Mononuclear cell (primary cell): Measurements from ENCODE around the gene ESPNL. TPM values are rescaled to one million over a fixed set of nuclear protein-coding genes. Genes with fewer than 3 reads are reported as not detected.

Source experiments
- H3K27me3 ChIP-seq: 2 replicates; pipeline ENCODE4 v1.6.0; 2011; ENCODE audit warnings: low read length, control low read depth; ENCODE audit not compliant: insufficient read depth
- H3K4me1 ChIP-seq: 2 replicates; pipeline ENCODE4 v1.5.1; 2011; ENCODE audit warnings: mild to moderate bottlenecking, low read length, control low read depth; ENCODE audit not compliant: insufficient read depth
- H3K4me3 ChIP-seq: 2 replicates; pipeline ENCODE4 v1.5.1; 2011; ENCODE audit warnings: mild to moderate bottlenecking, low read length, moderate library complexity
- H3K9me3 ChIP-seq: 2 replicates; pipeline ENCODE4 v1.5.1; 2011; ENCODE audit warnings: low read depth, mild to moderate bottlenecking, control low read depth, low read length
- total RNA-seq: library from RNA; depleted of rRNA; stranded (reverse); fragments of >200 nt; gene quantifications from one replicate; pipeline ENCODE4 v1.2.3, GENCODE V29; 2012

The ESPNL gene
- total RNA-seq, 1 donor, result 0.10 TPM

GRCh38 chr2:238125127-238125885 is 25.2 kb downstream of the ESPNL start:
- Histone ChIP-seq H3K27me3 (no peaks in the 10 kb centered on the region), H3K4me1 (no peaks in the 10 kb centered on the region), H3K4me3 (no peak overlapping the region), H3K9me3 (no peaks in the 10 kb centered on the region)

GRCh38 chr2:238126338-238126737 is 26.2 kb downstream of the ESPNL start:
- Histone ChIP-seq H3K27me3 (no peaks in the 10 kb centered on the region), H3K9me3 (no peaks in the 10 kb centered on the region), H3K4me3 (no peak overlapping the region), H3K4me1 (no peaks in the 10 kb centered on the region)

- H3K9me3 ChIP-seq, result no peaks in the 10 kb centered on the region
- H3K27me3 ChIP-seq, result no peaks in the 10 kb centered on the region
- no peaks in the 10 kb centered on the region for H3K4me1 ChIP-seq
- no peak overlapping the region for H3K4me3 ChIP-seq
Measured at GRCh38 chr2:238126775-238127164, 26.6 kb downstream of the ESPNL start.

- Histone ChIP-seq H3K9me3 (no peaks in the 10 kb centered on the region), H3K27me3 (no peaks in the 10 kb centered on the region), H3K4me1 (no peaks in the 10 kb centered on the region), H3K4me3 (no peak overlapping the region)
Measured at GRCh38 chr2:238127165-238128060, 27.3 kb downstream of the ESPNL start.

GRCh38 chr2:238128061-238128440 is 27.9 kb downstream of the ESPNL start:
- no peaks in the 10 kb centered on the region for H3K27me3 ChIP-seq
- H3K4me1 ChIP-seq, result no peaks in the 10 kb centered on the region
- H3K9me3 ChIP-seq, result no peaks in the 10 kb centered on the region
- no peak overlapping the region for H3K4me3 ChIP-seq

GRCh38 chr2:238128534-238129001 is 28.4 kb downstream of the ESPNL start:
- Histone ChIP-seq H3K27me3 (no peaks in the 10 kb centered on the region), H3K4me3 (no peak overlapping the region), H3K4me1 (no peaks in the 10 kb centered on the region), H3K9me3 (no peaks in the 10 kb centered on the region)

- H3K9me3 ChIP-seq, result no peaks in the 10 kb centered on the region
- H3K27me3 ChIP-seq, result no peaks in the 10 kb centered on the region
- H3K4me1 ChIP-seq, result no peaks in the 10 kb centered on the region
- H3K4me3 ChIP-seq, result no peak overlapping the region
Measured at GRCh38 chr2:238129166-238130010, 29.2 kb downstream of the ESPNL start.

GRCh38 chr2:238130111-238130695 is 30.1 kb downstream of the ESPNL start:
- no peaks in the 10 kb centered on the region for H3K4me1 ChIP-seq
- no peaks in the 10 kb centered on the region for H3K27me3 ChIP-seq
- H3K9me3 ChIP-seq, result no peaks in the 10 kb centered on the region

GRCh38 chr2:238130696-238131628 is 30.8 kb downstream of the ESPNL start:
- H3K4me3 ChIP-seq, result no peak overlapping the region
- H3K27me3 ChIP-seq, result no peaks in the 10 kb centered on the region
- H3K4me1 ChIP-seq, result no peaks in the 10 kb centered on the region
- no peaks in the 10 kb centered on the region for H3K9me3 ChIP-seq

More at GRCh38 chr2:238130111-238130695, 30.1 kb downstream of the ESPNL start:
- no peak overlapping the region for H3K4me3 ChIP-seq

GRCh38 chr2:238131761-238132462 is 31.8 kb downstream of the ESPNL start:
- Histone ChIP-seq H3K9me3 (no peaks in the 10 kb centered on the region), H3K4me3 (no peak overlapping the region), H3K27me3 (no peaks in the 10 kb centered on the region), H3K4me1 (peaks cover 4% of the 10 kb centered on the region)

GRCh38 chr2:238132463-238133450 is 32.6 kb downstream of the ESPNL start:
- no peaks in the 10 kb centered on the region for H3K27me3 ChIP-seq
- no peaks in the 10 kb centered on the region for H3K9me3 ChIP-seq
- H3K4me1 ChIP-seq, result peaks cover 9% of the 10 kb centered on the region
- no peak overlapping the region for H3K4me3 ChIP-seq
